PC-3 (cell line): ENCODE measurements around the gene ZNF750.

Source experiments
- EZH2phosphoT487 ChIP-seq: fragments of 300-600 bp; sonication (generic); IDR thresholded peaks from 2 replicates; pipeline ENCODE4 v1.6.1; 2018; ENCODE audit warnings: mild to moderate bottlenecking, antibody characterized with exemption, low read length, borderline replicate concordance
- TF ChIP-seq, protein P1 (sequence below): fragments of 300-600 bp; sonication (generic); conservative IDR thresholded peaks from 2 replicates; pipeline ENCODE4 v1.5.1; 2017; ENCODE audit warnings: antibody characterized with exemption, low read depth, mild to moderate bottlenecking, low read length

DNA sequence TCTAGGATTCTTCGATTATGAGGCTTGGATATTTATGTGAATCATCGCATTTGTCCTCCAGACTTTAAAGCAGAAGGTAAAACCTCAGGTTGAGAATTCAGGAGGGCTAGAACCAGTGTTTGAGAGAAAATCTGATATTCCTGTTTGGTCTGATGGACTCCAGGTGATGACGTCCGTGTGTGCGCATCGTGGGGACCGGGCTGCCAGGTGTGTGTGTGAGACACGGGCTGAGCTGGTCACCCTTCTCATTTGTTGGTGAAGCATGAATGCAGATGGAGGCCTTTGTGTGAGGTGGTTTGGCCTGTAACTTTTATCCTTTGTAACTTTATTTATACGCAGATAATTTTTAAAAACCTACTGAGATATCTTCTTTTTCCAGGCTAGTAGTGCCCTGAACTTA lies 42.8 kb downstream of the ZNF750 start:
- TF ChIP-seq, protein P1, sequence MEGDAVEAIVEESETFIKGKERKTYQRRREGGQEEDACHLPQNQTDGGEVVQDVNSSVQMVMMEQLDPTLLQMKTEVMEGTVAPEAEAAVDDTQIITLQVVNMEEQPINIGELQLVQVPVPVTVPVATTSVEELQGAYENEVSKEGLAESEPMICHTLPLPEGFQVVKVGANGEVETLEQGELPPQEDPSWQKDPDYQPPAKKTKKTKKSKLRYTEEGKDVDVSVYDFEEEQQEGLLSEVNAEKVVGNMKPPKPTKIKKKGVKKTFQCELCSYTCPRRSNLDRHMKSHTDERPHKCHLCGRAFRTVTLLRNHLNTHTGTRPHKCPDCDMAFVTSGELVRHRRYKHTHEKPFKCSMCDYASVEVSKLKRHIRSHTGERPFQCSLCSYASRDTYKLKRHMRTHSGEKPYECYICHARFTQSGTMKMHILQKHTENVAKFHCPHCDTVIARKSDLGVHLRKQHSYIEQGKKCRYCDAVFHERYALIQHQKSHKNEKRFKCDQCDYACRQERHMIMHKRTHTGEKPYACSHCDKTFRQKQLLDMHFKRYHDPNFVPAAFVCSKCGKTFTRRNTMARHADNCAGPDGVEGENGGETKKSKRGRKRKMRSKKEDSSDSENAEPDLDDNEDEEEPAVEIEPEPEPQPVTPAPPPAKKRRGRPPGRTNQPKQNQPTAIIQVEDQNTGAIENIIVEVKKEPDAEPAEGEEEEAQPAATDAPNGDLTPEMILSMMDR = no peak
- no peak for TF ChIP-seq EZH2phosphoT487
